ENCODE measurements around the gene ARHGEF10L.

Gene ARHGEF10L

DNA sequence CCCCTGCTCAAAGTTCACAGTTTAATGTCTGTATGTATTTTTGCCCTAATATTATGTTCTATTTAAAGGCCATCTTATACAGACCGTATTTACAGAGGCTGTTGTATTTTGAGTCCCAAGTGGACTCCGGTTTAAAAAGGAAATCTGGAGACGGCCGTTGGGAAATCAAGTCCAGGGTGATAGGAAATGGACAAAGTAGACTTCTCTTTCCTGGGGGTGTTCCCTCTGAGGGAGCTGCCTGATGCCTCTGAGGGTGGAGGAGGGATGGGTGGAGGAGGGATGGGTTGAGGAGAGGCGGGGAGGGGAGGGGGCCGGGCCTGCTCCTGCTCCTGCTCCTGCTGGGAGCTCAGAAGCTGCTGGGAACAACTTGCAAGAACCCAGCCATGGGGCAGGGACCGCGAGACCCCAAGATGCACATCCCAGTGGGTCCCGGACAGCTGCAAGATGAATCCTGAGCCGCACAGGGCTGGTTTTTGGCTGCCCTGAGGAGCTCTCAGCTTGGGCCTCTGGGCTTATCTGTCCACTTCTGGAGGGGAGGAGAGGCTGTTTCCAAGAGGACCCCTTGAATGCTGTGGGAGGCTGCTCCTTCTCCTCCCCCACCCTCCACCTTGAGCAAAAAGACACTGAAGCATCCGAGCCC, 203.6 kb downstream of the ARHGEF10L start:
- no peaks in the 10 kb centered on the region for H3F3A ChIP-seq (ENCODE audit: control insufficient read depth, insufficient read depth)
- no peaks in the 10 kb centered on the region for H3K4me1 ChIP-seq (ENCODE audit: control insufficient read depth, low read length)
- no peaks in the 10 kb centered on the region for H3K9me2 ChIP-seq (replicated peaks; ENCODE audit: control insufficient read depth, low read length)
- H3K79me2 ChIP-seq (ENCODE audit: control insufficient read depth, low read length) = no peaks in the 10 kb centered on the region
- no peaks in the 10 kb centered on the region for H3K27me3 ChIP-seq (ENCODE audit: control insufficient read depth, low read length)
- no peaks in the 10 kb centered on the region for H4K20me1 ChIP-seq (ENCODE audit: control insufficient read depth, insufficient read depth, low read depth, low read length)
- no peak overlapping the region for H3K4me2 ChIP-seq (ENCODE audit: low read length)
- no peaks in the 10 kb centered on the region for H3K36me3 ChIP-seq (ENCODE audit: control insufficient read depth, low read length)
- H3K27ac ChIP-seq (ENCODE audit: low read depth, low read length) = no peak overlapping the region
- no peaks in the 10 kb centered on the region for H3K9me3 ChIP-seq (ENCODE audit: control insufficient read depth, insufficient read depth, low read length)
- TF ChIP-seq, protein P1, sequence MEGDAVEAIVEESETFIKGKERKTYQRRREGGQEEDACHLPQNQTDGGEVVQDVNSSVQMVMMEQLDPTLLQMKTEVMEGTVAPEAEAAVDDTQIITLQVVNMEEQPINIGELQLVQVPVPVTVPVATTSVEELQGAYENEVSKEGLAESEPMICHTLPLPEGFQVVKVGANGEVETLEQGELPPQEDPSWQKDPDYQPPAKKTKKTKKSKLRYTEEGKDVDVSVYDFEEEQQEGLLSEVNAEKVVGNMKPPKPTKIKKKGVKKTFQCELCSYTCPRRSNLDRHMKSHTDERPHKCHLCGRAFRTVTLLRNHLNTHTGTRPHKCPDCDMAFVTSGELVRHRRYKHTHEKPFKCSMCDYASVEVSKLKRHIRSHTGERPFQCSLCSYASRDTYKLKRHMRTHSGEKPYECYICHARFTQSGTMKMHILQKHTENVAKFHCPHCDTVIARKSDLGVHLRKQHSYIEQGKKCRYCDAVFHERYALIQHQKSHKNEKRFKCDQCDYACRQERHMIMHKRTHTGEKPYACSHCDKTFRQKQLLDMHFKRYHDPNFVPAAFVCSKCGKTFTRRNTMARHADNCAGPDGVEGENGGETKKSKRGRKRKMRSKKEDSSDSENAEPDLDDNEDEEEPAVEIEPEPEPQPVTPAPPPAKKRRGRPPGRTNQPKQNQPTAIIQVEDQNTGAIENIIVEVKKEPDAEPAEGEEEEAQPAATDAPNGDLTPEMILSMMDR (IDR thresholded peaks at IDR 0.05; ENCODE audit: low read depth, low read length, poor library complexity, severe bottlenecking) = no peak
- TF ChIP-seq EZH2phosphoT487 (IDR thresholded peaks at IDR 0.05; ENCODE audit: borderline replicate concordance, low read length) = no peak
- H3K4me3 ChIP-seq (ENCODE audit: low read length) = no peak overlapping the region

DNA sequence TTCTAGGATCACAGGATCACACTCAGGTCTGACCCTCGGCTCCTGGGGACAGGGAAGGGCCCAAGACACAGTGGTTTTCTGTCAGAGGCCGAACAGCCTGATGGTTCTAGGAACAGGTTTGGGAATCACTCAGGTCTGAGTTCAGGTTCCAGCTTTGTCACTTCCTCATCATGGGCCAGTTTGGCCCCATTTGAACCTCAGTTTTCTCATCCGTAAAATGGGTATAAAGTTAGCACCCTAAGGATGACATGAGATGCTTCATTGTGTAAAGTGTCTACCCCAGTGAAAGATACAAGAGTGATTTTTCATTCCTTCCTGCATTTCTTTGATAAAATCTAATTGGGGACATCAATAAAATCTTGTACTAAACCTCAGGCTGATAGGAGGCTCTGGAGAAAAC, 204.4 kb downstream of the ARHGEF10L start:
- Histone ChIP-seq H3K9me2 (replicated peaks; ENCODE audit: control insufficient read depth, low read length) (no peaks in the 10 kb centered on the region), H3K36me3 (ENCODE audit: control insufficient read depth, low read length) (no peaks in the 10 kb centered on the region), H3K9me3 (ENCODE audit: control insufficient read depth, insufficient read depth, low read length) (no peaks in the 10 kb centered on the region), H3K27ac (ENCODE audit: low read depth, low read length) (no peak overlapping the region), H3K4me2 (ENCODE audit: low read length) (no peak overlapping the region), H3K4me1 (ENCODE audit: control insufficient read depth, low read length) (no peaks in the 10 kb centered on the region), H4K20me1 (ENCODE audit: control insufficient read depth, insufficient read depth, low read depth, low read length) (no peaks in the 10 kb centered on the region), H3K27me3 (ENCODE audit: control insufficient read depth, low read length) (no peaks in the 10 kb centered on the region), H3K4me3 (ENCODE audit: low read length) (no peak overlapping the region), H3F3A (ENCODE audit: control insufficient read depth, insufficient read depth) (no peaks in the 10 kb centered on the region), H3K79me2 (ENCODE audit: control insufficient read depth, low read length) (no peaks in the 10 kb centered on the region)
- TF ChIP-seq EZH2phosphoT487 (IDR thresholded peaks at IDR 0.05; ENCODE audit: borderline replicate concordance, low read length) = no peak
- TF ChIP-seq, protein P1 (IDR thresholded peaks at IDR 0.05; ENCODE audit: low read depth, low read length, poor library complexity, severe bottlenecking) = no peak

DNA sequence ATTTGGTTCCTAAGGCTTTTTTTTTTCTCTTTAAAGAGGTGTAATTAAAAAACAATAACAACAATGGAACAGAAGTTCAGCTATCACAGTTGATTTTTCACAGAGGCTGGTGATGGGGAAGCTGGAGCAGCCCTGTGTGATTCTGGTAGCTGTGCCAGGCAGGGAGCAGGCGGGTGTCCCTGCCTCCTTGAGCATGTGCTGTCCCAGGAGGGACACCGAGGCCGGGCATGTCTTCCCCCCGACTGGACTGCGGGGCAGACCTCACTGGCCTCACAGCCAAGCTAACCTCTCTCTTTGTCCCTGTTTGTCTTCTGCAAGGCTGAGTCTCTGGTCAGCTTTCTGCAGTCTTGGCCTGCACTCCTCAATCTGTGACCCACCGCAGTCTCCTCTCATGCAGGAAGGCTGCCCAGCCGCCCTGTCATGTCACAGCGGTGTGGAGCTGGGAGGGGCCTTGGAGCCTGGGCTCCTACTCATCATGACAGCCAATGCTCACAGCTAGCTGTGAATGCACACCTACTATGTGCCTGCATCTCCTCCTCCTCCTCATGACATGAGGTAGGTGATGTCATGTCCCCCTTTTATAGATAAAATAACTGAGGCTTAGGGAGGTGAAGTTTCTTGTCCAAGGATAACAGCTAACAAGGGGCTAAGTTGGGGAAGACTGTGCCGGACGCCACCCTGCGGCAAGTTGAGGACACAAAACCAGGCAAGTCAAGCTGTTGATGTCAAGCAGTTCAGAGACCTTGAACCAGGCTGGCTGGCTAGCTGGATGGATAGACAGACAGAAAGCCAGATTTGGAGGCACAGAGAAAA, 205.4 kb downstream of the ARHGEF10L start:
- H3K4me2 ChIP-seq (ENCODE audit: low read length) = no peak overlapping the region
- no peak for TF ChIP-seq EZH2phosphoT487 (IDR thresholded peaks at IDR 0.05; ENCODE audit: borderline replicate concordance, low read length)
- TF ChIP-seq, protein P1 (IDR thresholded peaks at IDR 0.05; ENCODE audit: low read depth, low read length, poor library complexity, severe bottlenecking) = no peak
- H3F3A ChIP-seq (ENCODE audit: control insufficient read depth, insufficient read depth) = no peaks in the 10 kb centered on the region
- H3K9me2 ChIP-seq (replicated peaks; ENCODE audit: control insufficient read depth, low read length) = no peaks in the 10 kb centered on the region
- no peaks in the 10 kb centered on the region for H3K9me3 ChIP-seq (ENCODE audit: control insufficient read depth, insufficient read depth, low read length)
- no peaks in the 10 kb centered on the region for H3K36me3 ChIP-seq (ENCODE audit: control insufficient read depth, low read length)
- H3K27ac ChIP-seq (ENCODE audit: low read depth, low read length) = no peak overlapping the region
- no peaks in the 10 kb centered on the region for H3K4me1 ChIP-seq (ENCODE audit: control insufficient read depth, low read length)
- H3K79me2 ChIP-seq (ENCODE audit: control insufficient read depth, low read length) = no peaks in the 10 kb centered on the region
- H3K4me3 ChIP-seq (ENCODE audit: low read length) = no peak overlapping the region
- H4K20me1 ChIP-seq (ENCODE audit: control insufficient read depth, insufficient read depth, low read depth, low read length) = no peaks in the 10 kb centered on the region
- H3K27me3 ChIP-seq (ENCODE audit: control insufficient read depth, low read length) = no peaks in the 10 kb centered on the region

Data from DOHH2 (cell line).